Measurements from ENCODE around the gene VGLL4.
"Not testable (repeated sequence)": the region's sequence is repeated elsewhere in the genome, so short reads cannot be mapped to it uniquely, and the experiment has no call there.

The VGLL4 gene

GRCh38 chr3:11606090-11606784 is 37.5 kb downstream of the VGLL4 start:
- no peak for DNase-seq (ENCODE audit: low read depth)

GRCh38 chr3:11605398-11605797 is 38.3 kb downstream of the VGLL4 start:
- no peak for DNase-seq (ENCODE audit: low read depth)

GRCh38 chr3:11604139-11604892 is 39.4 kb downstream of the VGLL4 start:
- no peak for DNase-seq (ENCODE audit: low read depth)

- no peak for DNase-seq (ENCODE audit: low read depth)
Measured at GRCh38 chr3:11603628-11604027, 40.1 kb downstream of the VGLL4 start.

- no peak for DNase-seq (ENCODE audit: low read depth)
Measured at GRCh38 chr3:11602886-11603527, 40.7 kb downstream of the VGLL4 start.

- DNase-seq (ENCODE audit: low read depth), result no peak
Measured at GRCh38 chr3:11602239-11602840, 41.4 kb downstream of the VGLL4 start.

- DNase-seq (ENCODE audit: low read depth), result no peak
Measured at GRCh38 chr3:11601446-11602238, 42.1 kb downstream of the VGLL4 start.

- DNase-seq (ENCODE audit: low read depth), result no peak
Measured at GRCh38 chr3:11600501-11601282, 43.0 kb downstream of the VGLL4 start.

- no peak for DNase-seq (ENCODE audit: low read depth)
Measured at GRCh38 chr3:11596387-11596786, 47.3 kb downstream of the VGLL4 start.

GRCh38 chr3:11595024-11595423 is 48.7 kb downstream of the VGLL4 start:
- DNase-seq (ENCODE audit: low read depth), result not testable (repeated sequence)

- no peak for DNase-seq (ENCODE audit: low read depth)
Measured at GRCh38 chr3:11593318-11594034, 50.2 kb downstream of the VGLL4 start.

GRCh38 chr3:11592445-11593298 is 51.0 kb downstream of the VGLL4 start:
- no peak for DNase-seq (ENCODE audit: low read depth)

- no peak for DNase-seq (ENCODE audit: low read depth)
Measured at GRCh38 chr3:11591391-11592282, 52.1 kb downstream of the VGLL4 start.

- no peak for DNase-seq (ENCODE audit: low read depth)
Measured at GRCh38 chr3:11591002-11591355, 52.7 kb downstream of the VGLL4 start.

GRCh38 chr3:11589706-11590105 is 54.0 kb downstream of the VGLL4 start:
- no peak for DNase-seq (ENCODE audit: low read depth)

- no peak for DNase-seq (ENCODE audit: low read depth)
Measured at GRCh38 chr3:11588755-11589154, 55.0 kb downstream of the VGLL4 start.

- DNase-seq (ENCODE audit: low read depth), result no peak
Measured at GRCh38 chr3:11588338-11588737, 55.4 kb downstream of the VGLL4 start.

- DNase-seq (ENCODE audit: low read depth), result no peak
Measured at GRCh38 chr3:11587766-11588165, 55.9 kb downstream of the VGLL4 start.

GRCh38 chr3:11584570-11584969 is 59.1 kb downstream of the VGLL4 start:
- DNase-seq (ENCODE audit: low read depth), result no peak

All from stimulated activated CD4-positive, alpha-beta T cell treated with anti-CD3 and anti-CD28 coated beads, Interleukin-2, amount 100 ng/mL, for 4 hours (primary cell).